ENCODE data around the gene ST6GAL1. TPM values are rescaled to one million over a fixed set of nuclear protein-coding genes. Genes with fewer than 3 reads are reported as not detected.

ST6GAL1 gene
- total and polyA plus RNA-seq, 2 of the 4 experiments (the other 2 are of a cell fraction): 1.4 to 2.9 TPM

DNA sequence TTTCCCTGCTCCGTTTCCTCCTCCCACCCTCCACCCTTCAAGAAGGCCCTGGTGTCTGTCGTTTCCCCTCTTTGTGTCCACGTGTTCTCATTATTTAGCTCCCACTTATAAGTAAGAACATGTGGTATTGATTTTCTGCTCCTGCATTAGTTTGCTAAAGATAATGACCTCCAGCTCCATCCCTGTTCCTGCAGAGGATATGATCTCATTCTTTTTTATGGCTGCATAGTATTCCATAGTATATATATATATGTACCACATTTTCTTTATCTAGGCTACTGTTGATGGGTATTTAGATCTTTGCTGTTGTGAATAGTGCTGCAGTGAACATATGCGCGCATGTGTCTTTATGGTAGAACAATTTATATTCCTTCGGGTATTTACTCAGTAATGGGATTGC lies 4.8 kb downstream of the ST6GAL1 start:
- H3K9ac ChIP-seq (ENCODE audit: low read depth, low read length): no peak overlapping the region
- TF ChIP-seq RAD21 (IDR thresholded peaks at IDR 0.05; ENCODE audit: low read length) (no peak), SMC3 (IDR thresholded peaks at IDR 0.05; ENCODE audit: low read depth, low read length) (no peak), ELK1 (IDR thresholded peaks at IDR 0.05; ENCODE audit: borderline replicate concordance, low read depth, low read length) (no peak), CEBPB (IDR thresholded peaks at IDR 0.05; ENCODE audit: low read depth, low read length) (no peak), MAFK (IDR thresholded peaks at IDR 0.05; ENCODE audit: low read depth, low read length) (no peak), BHLHE40 (IDR thresholded peaks at IDR 0.05; ENCODE audit: low read depth, low read length) (no peak), POLR2A (IDR thresholded peaks at IDR 0.05; ENCODE audit: low read depth, low read length) (no peak), RFX5 (IDR thresholded peaks at IDR 0.05; ENCODE audit: low read depth, low read length) (no peak), FOS (IDR thresholded peaks at IDR 0.05; ENCODE audit: low read depth, low read length) (no peak), RCOR1 (IDR thresholded peaks at IDR 0.05; ENCODE audit: insufficient replicate concordance, low read length) (no peak), MXI1 (IDR thresholded peaks at IDR 0.05; ENCODE audit: borderline replicate concordance, low read depth, low read length) (no peak), CTCF (conservative IDR thresholded peaks at IDR 0.05; ENCODE audit: low read depth, low read length) (no peak)
- TF ChIP-seq, protein P1, sequence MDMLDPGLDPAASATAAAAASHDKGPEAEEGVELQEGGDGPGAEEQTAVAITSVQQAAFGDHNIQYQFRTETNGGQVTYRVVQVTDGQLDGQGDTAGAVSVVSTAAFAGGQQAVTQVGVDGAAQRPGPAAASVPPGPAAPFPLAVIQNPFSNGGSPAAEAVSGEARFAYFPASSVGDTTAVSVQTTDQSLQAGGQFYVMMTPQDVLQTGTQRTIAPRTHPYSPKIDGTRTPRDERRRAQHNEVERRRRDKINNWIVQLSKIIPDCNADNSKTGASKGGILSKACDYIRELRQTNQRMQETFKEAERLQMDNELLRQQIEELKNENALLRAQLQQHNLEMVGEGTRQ (IDR thresholded peaks at IDR 0.05; ENCODE audit: low read depth, low read length): no peak
- no peak overlapping the region for H2AK9ac ChIP-seq (replicated peaks; ENCODE audit: low read depth, low read length, poor library complexity)
- no peak overlapping the region for H3K23ac ChIP-seq (ENCODE audit: low read depth, low read length)
- no peak overlapping the region for H3K4ac ChIP-seq (ENCODE audit: low read depth, low read length)
- H3K27ac ChIP-seq (ENCODE audit: insufficient read depth, low read length): no peak overlapping the region
- dilution Hi-C loops (cut with HindIII; ENCODE audit: low sequenced_read_pairs, unreplicated experiment) (no loop called here), intact Hi-C loops (cut with micrococcal nuclease) (no loop called here), in situ Hi-C loops (cut with MboI; ENCODE audit: low sequenced_read_pairs) (no loop called here)
- H2BK15ac ChIP-seq (ENCODE audit: low read depth, low read length): no peak overlapping the region
- no peaks in the 10 kb centered on the region for H3K9me1 ChIP-seq (ENCODE audit: insufficient read depth, low read length)
- no peak overlapping the region for H2BK120ac ChIP-seq (ENCODE audit: low read depth, low read length)
- H4K8ac ChIP-seq (ENCODE audit: low read depth in 2 of 2, low read length in 2 of 2): no peak overlapping the region
- CTCF ChIA-PET: interaction anchor here (0.5 kb wide), 1 partner anchor 320 kb away, joined by 3 read pairs; no protein-coding TSS in a partner anchor
- H2AK5ac ChIP-seq (ENCODE audit: low read depth, low read length): no peak overlapping the region
- H3K79me1 ChIP-seq (ENCODE audit: low read depth in 1 of 2, low read length in 2 of 2): no peaks in the 10 kb centered on the region
- no peak overlapping the region for H3K4me2 ChIP-seq (ENCODE audit: low read depth, low read length)
- no peak overlapping the region for H3K56ac ChIP-seq (ENCODE audit: extremely low read depth, insufficient read depth, low read length)
- BruUV-seq (replicated peaks): no TSS peak
- H3K36me3 ChIP-seq (ENCODE audit: control insufficient read depth, insufficient read depth, low read length): no peaks in the 10 kb centered on the region
- no peak overlapping the region for H4K91ac ChIP-seq (ENCODE audit: insufficient read depth, low read depth, low read length)
- H3K18ac ChIP-seq (ENCODE audit: low read depth, low read length): no peak overlapping the region
- H2BK5ac ChIP-seq (ENCODE audit: low read depth, low read length, poor library complexity, severe bottlenecking): no peak overlapping the region
- DNase-seq: no peak
- H2AFZ ChIP-seq (replicated peaks; ENCODE audit: low read length, poor library complexity): no peak overlapping the region
- H3K27me3 ChIP-seq (ENCODE audit: control insufficient read depth, insufficient read depth, low read length): peaks cover 1% of the 10 kb centered on the region; the same call in 1 of the 2 replicates
- H3K4me3 ChIP-seq (ENCODE audit: insufficient read depth, low read depth, low read length): no peak overlapping the region
- no peaks in the 10 kb centered on the region for H3K9me3 ChIP-seq (ENCODE audit: control insufficient read depth, insufficient read depth, low read length)
- no peak overlapping the region for H2BK20ac ChIP-seq (ENCODE audit: low read depth, low read length)
- H4K5ac ChIP-seq (ENCODE audit: low read depth, low read length): no peak overlapping the region
- WGBS, 2 experiments (ENCODE audit: extremely low coverage in 2 of 2, insufficient read length in 1 of 2): no CpG with 5 or more reads among the region's 6 CpGs
- peaks cover 2% of the 10 kb centered on the region; the same call in 1 of the 2 replicates for H3K4me1 ChIP-seq (ENCODE audit: control insufficient read depth, insufficient read depth, low read length)
- H3K14ac ChIP-seq (replicated peaks; ENCODE audit: low read depth, low read length): no peak overlapping the region
- ATAC-seq (ENCODE audit: low read depth): no peak
- POLR2A ChIA-PET (ENCODE audit: unreplicated experiment): no interaction called here
- no peaks in the 10 kb centered on the region; the same call in 1 of the 2 replicates for H4K20me1 ChIP-seq (ENCODE audit: insufficient read depth, low read length)
